ENCODE results near the gene TAS2R42. TPM values are rescaled to one million over a fixed set of nuclear protein-coding genes. Genes with fewer than 3 reads are reported as not detected.

TAS2R42 gene
- total RNA-seq = not detected in 2 replicates
- long read RNA-seq = 0 reads

- no peak for DNase-seq (ENCODE audit: extremely low spot score, unreplicated experiment)
- no peaks in the 10 kb centered on the region for H3K9me3 Mint-ChIP-seq (ENCODE audit: unreplicated experiment)
- peaks cover 2% of the 10 kb centered on the region for H3K27me3 Mint-ChIP-seq (ENCODE audit: unreplicated experiment)
Measured at GRCh38 chr12:11186837-11187236, at the start of gene TAS2R42. Gene TAS2R42, minus strand, starts transcription at chr12:11186937. Its CDS starts 0 bp downstream, at chr12:11186937.

GRCh38 chr12:11233532-11233931, 46.8 kb upstream of the TAS2R42 start:
- Mint-ChIP-seq H3K27ac (ENCODE audit: unreplicated experiment) (no peak overlapping the region), H3K4me3 (ENCODE audit: unreplicated experiment) (no peak overlapping the region), H3K27me3 (ENCODE audit: unreplicated experiment) (peaks cover 12% of the 10 kb centered on the region), H3K9me3 (ENCODE audit: unreplicated experiment) (no peaks in the 10 kb centered on the region), H3K36me3 (ENCODE audit: unreplicated experiment) (no peaks in the 10 kb centered on the region), H3K4me1 (ENCODE audit: unreplicated experiment) (no peaks in the 10 kb centered on the region)
- no peak for DNase-seq (ENCODE audit: extremely low spot score, unreplicated experiment)
- TF ChIP-seq CTCF (IDR thresholded peaks at IDR 0.05) = no peak

More at GRCh38 chr12:11186837-11187236, at the start of gene TAS2R42:
- Mint-ChIP-seq H3K36me3 (ENCODE audit: unreplicated experiment) (peaks cover 2% of the 10 kb centered on the region), H3K27ac (ENCODE audit: unreplicated experiment) (no peak within 1 kb of the TSS), H3K4me1 (ENCODE audit: unreplicated experiment) (no peaks in the 10 kb centered on the region), H3K4me3 (ENCODE audit: unreplicated experiment) (no peak within 1 kb of the TSS)
- no peak for TF ChIP-seq CTCF (IDR thresholded peaks at IDR 0.05)

- peaks cover 31% of the 10 kb centered on the region for H3K27me3 Mint-ChIP-seq (ENCODE audit: unreplicated experiment)
- no peaks in the 10 kb centered on the region for H3K36me3 Mint-ChIP-seq (ENCODE audit: unreplicated experiment)
- no peaks in the 10 kb centered on the region for H3K4me1 Mint-ChIP-seq (ENCODE audit: unreplicated experiment)
- DNase-seq (ENCODE audit: extremely low spot score, unreplicated experiment) = no peak
- no peaks in the 10 kb centered on the region for H3K9me3 Mint-ChIP-seq (ENCODE audit: unreplicated experiment)
- TF ChIP-seq CTCF (IDR thresholded peaks at IDR 0.05) = peak; percentile 59
- no peak overlapping the region for H3K27ac Mint-ChIP-seq (ENCODE audit: unreplicated experiment)
- no peak overlapping the region for H3K4me3 Mint-ChIP-seq (ENCODE audit: unreplicated experiment)
Measured at GRCh38 chr12:11228296-11228879, 41.7 kb upstream of the TAS2R42 start.

GRCh38 chr12:11227373-11227772, 40.6 kb upstream of the TAS2R42 start:
- no peak for TF ChIP-seq CTCF (IDR thresholded peaks at IDR 0.05)
- H3K27ac Mint-ChIP-seq (ENCODE audit: unreplicated experiment) = no peak overlapping the region
- peaks cover 31% of the 10 kb centered on the region for H3K27me3 Mint-ChIP-seq (ENCODE audit: unreplicated experiment)
- H3K4me3 Mint-ChIP-seq (ENCODE audit: unreplicated experiment) = no peak overlapping the region
- DNase-seq (ENCODE audit: extremely low spot score, unreplicated experiment) = no peak
- H3K9me3 Mint-ChIP-seq (ENCODE audit: unreplicated experiment) = peaks cover 3% of the 10 kb centered on the region
- no peaks in the 10 kb centered on the region for H3K4me1 Mint-ChIP-seq (ENCODE audit: unreplicated experiment)
- no peaks in the 10 kb centered on the region for H3K36me3 Mint-ChIP-seq (ENCODE audit: unreplicated experiment)

GRCh38 chr12:11209113-11209512, 22.4 kb upstream of the TAS2R42 start:
- Mint-ChIP-seq H3K4me3 (ENCODE audit: unreplicated experiment) (no peak overlapping the region), H3K9me3 (ENCODE audit: unreplicated experiment) (peaks cover 6% of the 10 kb centered on the region), H3K36me3 (ENCODE audit: unreplicated experiment) (peaks cover 2% of the 10 kb centered on the region), H3K27me3 (ENCODE audit: unreplicated experiment) (no peaks in the 10 kb centered on the region), H3K27ac (ENCODE audit: unreplicated experiment) (no peak overlapping the region), H3K4me1 (ENCODE audit: unreplicated experiment) (no peaks in the 10 kb centered on the region)
- no peak for DNase-seq (ENCODE audit: extremely low spot score, unreplicated experiment)
- no peak for TF ChIP-seq CTCF (IDR thresholded peaks at IDR 0.05)
